ENCODE results near the gene RPS2.

RPS2 gene

DNA sequence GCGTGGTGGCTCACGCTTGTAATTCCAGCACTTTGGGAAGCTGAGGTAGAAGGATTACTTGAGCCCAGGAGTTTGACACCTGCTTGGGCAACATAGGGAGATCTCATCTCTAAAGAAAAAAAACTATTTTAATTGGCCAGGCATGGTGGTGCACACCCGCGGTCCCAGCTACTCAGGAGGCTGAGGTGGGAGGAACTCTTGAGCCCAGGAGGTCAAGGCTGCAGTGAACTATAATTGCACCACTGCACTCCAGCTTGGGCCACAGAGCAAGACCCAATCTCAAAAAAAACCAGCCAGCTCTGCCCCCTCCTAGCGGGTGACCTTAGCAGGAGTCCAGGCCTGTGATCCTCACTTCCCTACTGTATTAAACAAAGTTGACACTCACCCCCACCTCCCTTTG lies 40.5 kb downstream of the RPS2 start:
- Histone ChIP-seq H3K4me2 (ENCODE audit: low read length) (no peak overlapping the region), H3K4me1 (ENCODE audit: insufficient read depth, low read length, severe bottlenecking) (peaks cover 5% of the 10 kb centered on the region), H3K9me2 (ENCODE audit: low read depth, low read length) (no peaks in the 10 kb centered on the region), H3K27me3 (ENCODE audit: insufficient read depth, low read length) (no peaks in the 10 kb centered on the region; the same call in 1 of the 2 replicates), H4K20me1 (ENCODE audit: insufficient read depth, low read length) (no peaks in the 10 kb centered on the region), H2AFZ (ENCODE audit: low read length) (no peak overlapping the region), H3K9ac (ENCODE audit: low read length) (no peak overlapping the region), H3K27ac (ENCODE audit: low read depth, low read length, poor library complexity, severe bottlenecking) (no peak overlapping the region), H3K9me3 (ENCODE audit: low read length) (no peaks in the 10 kb centered on the region), H3K36me3 (ENCODE audit: insufficient read depth, low read length) (no peaks in the 10 kb centered on the region), H3K4me3 (ENCODE audit: low read depth, low read length, poor library complexity, severe bottlenecking) (no peak overlapping the region), H3F3A (ENCODE audit: insufficient read depth, low read length) (no peaks in the 10 kb centered on the region), H3K79me2 (ENCODE audit: insufficient read depth, low read length) (no peaks in the 10 kb centered on the region)
- TF ChIP-seq, protein P1, sequence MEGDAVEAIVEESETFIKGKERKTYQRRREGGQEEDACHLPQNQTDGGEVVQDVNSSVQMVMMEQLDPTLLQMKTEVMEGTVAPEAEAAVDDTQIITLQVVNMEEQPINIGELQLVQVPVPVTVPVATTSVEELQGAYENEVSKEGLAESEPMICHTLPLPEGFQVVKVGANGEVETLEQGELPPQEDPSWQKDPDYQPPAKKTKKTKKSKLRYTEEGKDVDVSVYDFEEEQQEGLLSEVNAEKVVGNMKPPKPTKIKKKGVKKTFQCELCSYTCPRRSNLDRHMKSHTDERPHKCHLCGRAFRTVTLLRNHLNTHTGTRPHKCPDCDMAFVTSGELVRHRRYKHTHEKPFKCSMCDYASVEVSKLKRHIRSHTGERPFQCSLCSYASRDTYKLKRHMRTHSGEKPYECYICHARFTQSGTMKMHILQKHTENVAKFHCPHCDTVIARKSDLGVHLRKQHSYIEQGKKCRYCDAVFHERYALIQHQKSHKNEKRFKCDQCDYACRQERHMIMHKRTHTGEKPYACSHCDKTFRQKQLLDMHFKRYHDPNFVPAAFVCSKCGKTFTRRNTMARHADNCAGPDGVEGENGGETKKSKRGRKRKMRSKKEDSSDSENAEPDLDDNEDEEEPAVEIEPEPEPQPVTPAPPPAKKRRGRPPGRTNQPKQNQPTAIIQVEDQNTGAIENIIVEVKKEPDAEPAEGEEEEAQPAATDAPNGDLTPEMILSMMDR (IDR thresholded peaks at IDR 0.05; ENCODE audit: low read length) = no peak
- no peak for TF ChIP-seq EZH2 (IDR thresholded peaks at IDR 0.05; ENCODE audit: borderline replicate concordance, low read length)

DNA sequence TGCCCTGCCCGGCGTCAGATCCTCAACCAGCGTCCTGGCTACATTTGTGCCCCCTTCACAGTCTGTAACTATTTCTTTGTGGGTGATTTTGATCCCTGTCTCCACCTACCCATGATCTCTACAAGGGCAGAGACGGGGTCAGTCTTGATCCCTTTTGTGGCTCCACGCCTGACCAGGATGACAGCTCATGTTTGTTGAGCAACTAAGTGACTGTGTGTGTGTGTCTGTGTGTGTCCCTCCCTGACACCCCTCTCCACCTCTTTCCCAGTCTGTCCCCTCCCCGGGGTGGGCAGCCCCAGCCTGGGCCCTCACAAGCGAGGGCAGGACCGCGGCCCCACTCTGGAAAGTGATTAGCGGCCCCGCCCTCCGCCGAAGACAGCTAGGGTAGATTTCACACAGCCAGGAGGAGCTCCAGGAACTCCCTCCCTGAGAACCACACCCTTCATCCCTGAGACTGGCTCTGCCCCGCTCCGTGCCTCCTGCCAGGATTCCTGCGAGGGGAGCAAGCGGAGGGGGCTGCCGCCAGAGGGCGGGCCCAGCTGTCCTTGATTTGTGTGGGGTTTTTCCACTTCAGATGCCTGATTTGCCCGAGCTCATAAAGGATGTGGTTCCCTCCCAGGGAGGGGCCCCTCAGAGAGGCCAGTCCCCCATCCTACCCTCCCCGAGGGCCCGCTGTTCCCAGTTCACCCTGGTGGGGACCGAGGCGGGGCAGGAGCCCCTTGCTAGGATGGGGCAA lies 41.2 kb downstream of the RPS2 start:
- Histone ChIP-seq H3K27me3 (ENCODE audit: insufficient read depth, low read length) (no peaks in the 10 kb centered on the region; the same call in 1 of the 2 replicates), H3K36me3 (ENCODE audit: insufficient read depth, low read length) (no peaks in the 10 kb centered on the region), H3K79me2 (ENCODE audit: insufficient read depth, low read length) (no peaks in the 10 kb centered on the region), H3K9ac (ENCODE audit: low read length) (no peak overlapping the region), H3K9me2 (ENCODE audit: low read depth, low read length) (no peaks in the 10 kb centered on the region), H2AFZ (ENCODE audit: low read length) (no peak overlapping the region), H3K4me2 (ENCODE audit: low read length) (no peak overlapping the region), H3K4me1 (ENCODE audit: insufficient read depth, low read length, severe bottlenecking) (no peaks in the 10 kb centered on the region), H3K4me3 (ENCODE audit: low read depth, low read length, poor library complexity, severe bottlenecking) (no peak overlapping the region), H3K27ac (ENCODE audit: low read depth, low read length, poor library complexity, severe bottlenecking) (no peak overlapping the region), H3F3A (ENCODE audit: insufficient read depth, low read length) (no peaks in the 10 kb centered on the region), H3K9me3 (ENCODE audit: low read length) (no peaks in the 10 kb centered on the region), H4K20me1 (ENCODE audit: insufficient read depth, low read length) (no peaks in the 10 kb centered on the region)
- TF ChIP-seq, protein P1 (IDR thresholded peaks at IDR 0.05; ENCODE audit: low read length) = no peak
- no peak for TF ChIP-seq EZH2 (IDR thresholded peaks at IDR 0.05; ENCODE audit: borderline replicate concordance, low read length)

GRCh38 chr16:1922357-1922756 lies 42.3 kb downstream of the RPS2 start:
- no peak overlapping the region for H3K9ac ChIP-seq (ENCODE audit: low read length)
- no peaks in the 10 kb centered on the region for H4K20me1 ChIP-seq (ENCODE audit: insufficient read depth, low read length)
- no peak overlapping the region for H2AFZ ChIP-seq (ENCODE audit: low read length)
- no peak overlapping the region for H3K4me3 ChIP-seq (ENCODE audit: low read depth, low read length, poor library complexity, severe bottlenecking)
- no peaks in the 10 kb centered on the region for H3F3A ChIP-seq (ENCODE audit: insufficient read depth, low read length)
- H3K4me2 ChIP-seq (ENCODE audit: low read length) = no peak overlapping the region
- H3K79me2 ChIP-seq (ENCODE audit: insufficient read depth, low read length) = no peaks in the 10 kb centered on the region
- H3K4me1 ChIP-seq (ENCODE audit: insufficient read depth, low read length, severe bottlenecking) = no peaks in the 10 kb centered on the region
- no peak for TF ChIP-seq EZH2 (IDR thresholded peaks at IDR 0.05; ENCODE audit: borderline replicate concordance, low read length)
- TF ChIP-seq, protein P1 (IDR thresholded peaks at IDR 0.05; ENCODE audit: low read length) = no peak
- H3K36me3 ChIP-seq (ENCODE audit: insufficient read depth, low read length) = no peaks in the 10 kb centered on the region
- no peak overlapping the region for H3K27ac ChIP-seq (ENCODE audit: low read depth, low read length, poor library complexity, severe bottlenecking)
- H3K9me3 ChIP-seq (ENCODE audit: low read length) = no peaks in the 10 kb centered on the region
- H3K27me3 ChIP-seq (ENCODE audit: insufficient read depth, low read length) = no peaks in the 10 kb centered on the region; the same call in 1 of the 2 replicates
- H3K9me2 ChIP-seq (ENCODE audit: low read depth, low read length) = no peaks in the 10 kb centered on the region

Measured in OCI-LY1 (cell line).